WI38 (cell line): Measurements from ENCODE around the gene MIAT.
A peak's percentile ranks its signal among the peaks of the same experiment; 100 is the strongest.
"Not testable (repeated sequence)": the region's sequence is repeated elsewhere in the genome, so short reads cannot be mapped to it uniquely, and the experiment has no call there.

Experiments used
- H3K4me3 ChIP-seq: 2 replicates; pipeline ENCODE4 v1.5.1; 2011; ENCODE audit warnings: low read depth, mild to moderate bottlenecking, control low read depth, low read length
- CTCF ChIP-seq: IDR thresholded peaks from 2 replicates; pipeline ENCODE4 v1.5.1; 2012; ENCODE audit warnings: low read depth, mild to moderate bottlenecking, control low read depth, low read length

The MIAT gene

GRCh38 chr22:26656891-26657851 is at the start of gene MIAT:
TSS of gene MIAT (plus strand) at chr22:26657588.
- no peak for TF ChIP-seq CTCF
- peak within 1 kb of the TSS; percentile 55 for H3K4me3 ChIP-seq

- H3K4me3 ChIP-seq: no peak overlapping the region
- no peak for TF ChIP-seq CTCF
Observed at GRCh38 chr22:26608129-26608528, 49.3 kb upstream of the MIAT start.

GRCh38 chr22:26609287-26609686 is 48.1 kb upstream of the MIAT start:
- TF ChIP-seq CTCF: no peak
- H3K4me3 ChIP-seq: no peak overlapping the region

GRCh38 chr22:26610072-26610958 is 47.1 kb upstream of the MIAT start:
- H3K4me3 ChIP-seq: no peak overlapping the region
- TF ChIP-seq CTCF: no peak

GRCh38 chr22:26610996-26611395 is 46.4 kb upstream of the MIAT start:
- H3K4me3 ChIP-seq: no peak overlapping the region
- no peak for TF ChIP-seq CTCF

- TF ChIP-seq CTCF: no peak
- no peak overlapping the region for H3K4me3 ChIP-seq
Observed at GRCh38 chr22:26612652-26613051, 44.7 kb upstream of the MIAT start.

- H3K4me3 ChIP-seq: not testable (repeated sequence)
Observed at GRCh38 chr22:26613753-26614152, 43.6 kb upstream of the MIAT start.
